ENCODE results near the gene PDIA4. TPM values are rescaled to one million over a fixed set of nuclear protein-coding genes. Genes with fewer than 3 reads are reported as not detected.

The PDIA4 gene
- total RNA-seq, 3 donors from 2014 or later (not counting 1 experiment from before 2014, with no cell fraction given), result 54.0 to 82.0 (median 62.7) TPM

GRCh38 chr7:149011491-149011890 lies 16.8 kb downstream of the PDIA4 start:
- Mint-ChIP-seq H3K27ac (no peak overlapping the region), H3K4me3 (no peak overlapping the region), H3K27me3 (ENCODE audit: low read depth in 2 of 2) (no peaks in the 10 kb centered on the region), H3K9me3 (no peaks in the 10 kb centered on the region), H3K4me1 (peaks cover 6 to 14% of the 10 kb centered on the region in 2 donors), H3K36me3 (no peaks in the 10 kb centered on the region)
- Histone ChIP-seq H3K4me3 (ENCODE audit: low read length) (no peak overlapping the region), H3K9me3 (ENCODE audit: control insufficient read depth, insufficient read depth, low read length) (no peaks in the 10 kb centered on the region), H3K4me1 (ENCODE audit: control insufficient read depth, insufficient read depth, low read length) (no peaks in the 10 kb centered on the region), H3K36me3 (ENCODE audit: control insufficient read depth, insufficient read depth, low read length) (peaks cover 75% of the 10 kb centered on the region), H3K27me3 (ENCODE audit: control insufficient read depth, insufficient read depth, low read length) (no peaks in the 10 kb centered on the region), H3K27ac (ENCODE audit: low read length) (no peak overlapping the region)
- WGBS (ENCODE audit: insufficient coverage), result 98% methylated on average over 8 of the region's 8 CpGs
- intact Hi-C loops (cut with micrococcal nuclease), result no loop called here
- DNase-seq, result no peak
- no peak for ATAC-seq
- TF ChIP-seq, protein P1, sequence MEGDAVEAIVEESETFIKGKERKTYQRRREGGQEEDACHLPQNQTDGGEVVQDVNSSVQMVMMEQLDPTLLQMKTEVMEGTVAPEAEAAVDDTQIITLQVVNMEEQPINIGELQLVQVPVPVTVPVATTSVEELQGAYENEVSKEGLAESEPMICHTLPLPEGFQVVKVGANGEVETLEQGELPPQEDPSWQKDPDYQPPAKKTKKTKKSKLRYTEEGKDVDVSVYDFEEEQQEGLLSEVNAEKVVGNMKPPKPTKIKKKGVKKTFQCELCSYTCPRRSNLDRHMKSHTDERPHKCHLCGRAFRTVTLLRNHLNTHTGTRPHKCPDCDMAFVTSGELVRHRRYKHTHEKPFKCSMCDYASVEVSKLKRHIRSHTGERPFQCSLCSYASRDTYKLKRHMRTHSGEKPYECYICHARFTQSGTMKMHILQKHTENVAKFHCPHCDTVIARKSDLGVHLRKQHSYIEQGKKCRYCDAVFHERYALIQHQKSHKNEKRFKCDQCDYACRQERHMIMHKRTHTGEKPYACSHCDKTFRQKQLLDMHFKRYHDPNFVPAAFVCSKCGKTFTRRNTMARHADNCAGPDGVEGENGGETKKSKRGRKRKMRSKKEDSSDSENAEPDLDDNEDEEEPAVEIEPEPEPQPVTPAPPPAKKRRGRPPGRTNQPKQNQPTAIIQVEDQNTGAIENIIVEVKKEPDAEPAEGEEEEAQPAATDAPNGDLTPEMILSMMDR (IDR thresholded peaks at IDR 0.05), result no peak

- ATAC-seq (no peak), DNase-seq (no peak)
- H3K4me1 Mint-ChIP-seq, result peaks cover 10 to 20% of the 10 kb centered on the region in 2 donors
- no peak overlapping the region for H3K4me3 ChIP-seq (ENCODE audit: low read length)
- no peaks in the 10 kb centered on the region for H3K27me3 Mint-ChIP-seq (ENCODE audit: low read depth in 2 of 2)
- intact Hi-C loops (cut with micrococcal nuclease), result no loop called here
- H3K4me3 Mint-ChIP-seq, result no peak overlapping the region
- H3K27me3 ChIP-seq (ENCODE audit: control insufficient read depth, insufficient read depth, low read length), result no peaks in the 10 kb centered on the region
- H3K27ac ChIP-seq (ENCODE audit: low read length), result no peak overlapping the region
- peak overlapping the region in 1 of 2 donors; percentile 63 for H3K27ac Mint-ChIP-seq
- H3K9me3 Mint-ChIP-seq, result no peaks in the 10 kb centered on the region
- TF ChIP-seq, protein P1 (IDR thresholded peaks at IDR 0.05), result no peak
- 99% methylated on average over 5 of the region's 5 CpGs for WGBS (ENCODE audit: insufficient coverage)
- peaks cover 8% of the 10 kb centered on the region for H3K4me1 ChIP-seq (ENCODE audit: control insufficient read depth, insufficient read depth, low read length)
- no peaks in the 10 kb centered on the region for H3K36me3 Mint-ChIP-seq
- peaks cover 72% of the 10 kb centered on the region for H3K36me3 ChIP-seq (ENCODE audit: control insufficient read depth, insufficient read depth, low read length)
- no peaks in the 10 kb centered on the region for H3K9me3 ChIP-seq (ENCODE audit: control insufficient read depth, insufficient read depth, low read length)
These were observed 17.9 kb downstream of the PDIA4 start for GRCh38 chr7:149010451-149010850.

DNA sequence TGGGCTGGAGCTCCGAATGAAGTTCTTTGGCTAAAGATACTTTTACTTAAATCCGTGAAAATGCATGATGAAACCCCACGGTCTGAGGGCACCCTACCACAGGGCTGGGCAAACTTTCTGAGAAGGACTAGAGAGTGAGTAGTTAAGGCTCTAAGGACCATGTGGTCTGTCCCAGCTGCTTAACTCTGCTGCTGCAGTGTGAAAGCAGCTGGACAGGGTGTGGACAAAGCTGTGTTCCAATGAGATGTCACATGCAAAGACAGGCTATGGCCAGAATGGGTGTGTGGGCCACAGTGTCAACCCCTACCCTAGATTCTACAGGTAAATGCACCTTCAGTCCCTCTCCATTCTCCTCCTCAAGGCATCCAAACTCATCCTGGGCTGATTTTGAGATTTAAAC lies 18.8 kb downstream of the PDIA4 start:
- no peak overlapping the region for H3K27ac ChIP-seq (ENCODE audit: low read length)
- TF ChIP-seq, protein P1 (IDR thresholded peaks at IDR 0.05), result no peak
- WGBS (ENCODE audit: insufficient coverage), result 88% methylated on average over 3 of the region's 3 CpGs
- Mint-ChIP-seq H3K4me1 (peaks cover 10 to 17% of the 10 kb centered on the region in 2 donors), H3K27me3 (ENCODE audit: low read depth in 2 of 2) (no peaks in the 10 kb centered on the region), H3K4me3 (no peak overlapping the region), H3K36me3 (no peaks in the 10 kb centered on the region), H3K9me3 (no peaks in the 10 kb centered on the region), H3K27ac (no peak overlapping the region)
- intact Hi-C loops (cut with micrococcal nuclease), result no loop called here
- H3K4me3 ChIP-seq (ENCODE audit: low read length), result no peak overlapping the region
- no peaks in the 10 kb centered on the region for H3K27me3 ChIP-seq (ENCODE audit: control insufficient read depth, insufficient read depth, low read length)
- H3K4me1 ChIP-seq (ENCODE audit: control insufficient read depth, insufficient read depth, low read length), result peaks cover 8% of the 10 kb centered on the region
- peaks cover 71% of the 10 kb centered on the region for H3K36me3 ChIP-seq (ENCODE audit: control insufficient read depth, insufficient read depth, low read length)
- H3K9me3 ChIP-seq (ENCODE audit: control insufficient read depth, insufficient read depth, low read length), result no peaks in the 10 kb centered on the region
- ATAC-seq (no peak), DNase-seq (no peak)

DNA sequence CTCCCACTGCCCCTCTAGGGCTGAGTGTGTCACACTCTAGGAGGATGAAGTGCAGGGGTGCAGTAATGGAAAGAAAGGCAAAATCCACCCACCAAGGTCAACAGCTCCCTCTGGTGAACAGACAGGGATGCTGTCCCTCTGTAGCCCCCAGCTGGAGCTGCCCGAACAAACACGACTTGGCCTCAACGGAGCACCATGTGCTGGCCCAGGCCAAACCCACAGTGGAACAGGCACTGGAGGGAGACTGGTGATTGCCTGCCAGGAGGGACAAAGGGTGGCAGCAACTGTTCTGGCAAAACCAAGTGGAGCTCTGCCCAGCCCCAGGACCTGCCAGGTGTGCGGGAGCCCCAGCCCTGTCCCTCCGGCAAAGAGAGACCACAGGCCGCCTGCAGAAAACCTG lies 20.7 kb downstream of the PDIA4 start:
- Histone ChIP-seq H3K36me3 (ENCODE audit: control insufficient read depth, insufficient read depth, low read length) (peaks cover 69% of the 10 kb centered on the region), H3K4me1 (ENCODE audit: control insufficient read depth, insufficient read depth, low read length) (peaks cover 8% of the 10 kb centered on the region), H3K27ac (ENCODE audit: low read length) (no peak overlapping the region), H3K9me3 (ENCODE audit: control insufficient read depth, insufficient read depth, low read length) (no peaks in the 10 kb centered on the region), H3K4me3 (ENCODE audit: low read length) (no peak overlapping the region), H3K27me3 (ENCODE audit: control insufficient read depth, insufficient read depth, low read length) (no peaks in the 10 kb centered on the region)
- H3K36me3 Mint-ChIP-seq, result peaks cover 7% of the 10 kb centered on the region
- peak overlapping the region in 1 of 2 donors; percentile 75 for H3K27ac Mint-ChIP-seq
- TF ChIP-seq, protein P1 (IDR thresholded peaks at IDR 0.05), result no peak
- H3K4me3 Mint-ChIP-seq, result no peak overlapping the region
- ATAC-seq, result no peak
- peaks cover 9% of the 10 kb centered on the region in 2 donors for H3K4me1 Mint-ChIP-seq
- 91% methylated on average over 6 of the region's 6 CpGs for WGBS (ENCODE audit: insufficient coverage)
- H3K27me3 Mint-ChIP-seq (ENCODE audit: low read depth in 2 of 2), result no peaks in the 10 kb centered on the region
- peak in 1 of 2 donors; percentile 23 for DNase-seq
- intact Hi-C loops (cut with micrococcal nuclease), result no loop called here
- H3K9me3 Mint-ChIP-seq, result no peaks in the 10 kb centered on the region

All from natural killer cell (primary cell).